ENCODE data around the gene RNF115. TPM values are rescaled to one million over a fixed set of nuclear protein-coding genes. Genes with fewer than 3 reads are reported as not detected.

Gene RNF115
- total and polyA plus RNA-seq, 2 of the 13 experiments (the other 11 are each of a cell fraction or from before 2014, with no cell fraction given): 6.0 to 10.1 TPM

DNA sequence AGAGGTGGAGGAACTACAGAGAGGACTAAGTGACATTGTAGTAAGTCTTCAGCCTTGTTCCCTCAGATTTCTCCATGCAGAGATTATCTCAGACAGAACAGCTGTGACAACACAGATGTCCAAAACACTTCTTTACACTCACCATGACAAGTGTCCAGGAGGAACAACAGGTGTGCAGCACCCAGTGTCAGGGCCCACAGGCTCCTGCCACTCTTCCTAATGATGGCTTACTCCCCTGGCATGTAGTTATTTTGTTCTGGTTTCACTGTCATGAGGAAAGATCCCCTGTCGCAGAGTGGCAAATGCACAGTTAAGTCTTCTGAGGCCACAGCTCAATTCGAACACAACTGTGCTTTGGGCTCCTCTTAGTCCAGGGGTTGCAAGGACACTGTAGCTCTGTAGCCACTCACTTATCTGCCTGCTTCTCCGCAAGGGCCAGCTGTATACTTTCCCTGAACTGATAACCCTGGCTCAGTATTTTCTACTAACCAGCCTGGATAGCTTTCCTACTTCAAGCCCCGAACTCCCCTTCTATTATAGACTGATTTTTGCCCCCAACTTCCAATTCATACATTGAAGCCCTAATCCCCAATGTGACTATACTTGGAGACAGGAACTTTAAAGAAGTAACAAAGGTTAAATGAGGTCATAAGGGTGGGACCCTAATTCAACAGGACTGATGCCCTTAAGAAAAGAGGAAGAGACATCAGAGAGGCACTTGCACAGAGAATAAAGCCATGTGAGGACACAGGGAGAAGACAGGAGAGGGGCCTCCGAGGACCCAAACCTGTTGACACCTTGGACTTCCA is 127.9 kb downstream of the RNF115 start:
- DNase-seq (ENCODE audit: low spot score): no peak
- 93% methylated on average over 5 of the region's 5 CpGs for WGBS (ENCODE audit: low lambda C conversion rate)
- no peak for TF ChIP-seq ZNF12 (CRISPR knock-in tag; IDR thresholded peaks at IDR 0.05)
- TF ChIP-seq ZNF260 (CRISPR knock-in tag; IDR thresholded peaks at IDR 0.05; ENCODE audit: borderline replicate concordance, low read depth): no peak
- no peak for TF ChIP-seq HDAC6 (IDR thresholded peaks at IDR 0.05; ENCODE audit: low read depth, low read length)
- TF ChIP-seq ARNTL (CRISPR knock-in tag; IDR thresholded peaks at IDR 0.05): no peak
- no peak for TF ChIP-seq ZSCAN20 (CRISPR knock-in tag; IDR thresholded peaks at IDR 0.05; ENCODE audit: borderline replicate concordance)
- no peak for TF ChIP-seq SAFB2 (CRISPR knock-in tag; IDR thresholded peaks at IDR 0.05; ENCODE audit: borderline replicate concordance, low read depth)
- TF ChIP-seq, protein P1, sequence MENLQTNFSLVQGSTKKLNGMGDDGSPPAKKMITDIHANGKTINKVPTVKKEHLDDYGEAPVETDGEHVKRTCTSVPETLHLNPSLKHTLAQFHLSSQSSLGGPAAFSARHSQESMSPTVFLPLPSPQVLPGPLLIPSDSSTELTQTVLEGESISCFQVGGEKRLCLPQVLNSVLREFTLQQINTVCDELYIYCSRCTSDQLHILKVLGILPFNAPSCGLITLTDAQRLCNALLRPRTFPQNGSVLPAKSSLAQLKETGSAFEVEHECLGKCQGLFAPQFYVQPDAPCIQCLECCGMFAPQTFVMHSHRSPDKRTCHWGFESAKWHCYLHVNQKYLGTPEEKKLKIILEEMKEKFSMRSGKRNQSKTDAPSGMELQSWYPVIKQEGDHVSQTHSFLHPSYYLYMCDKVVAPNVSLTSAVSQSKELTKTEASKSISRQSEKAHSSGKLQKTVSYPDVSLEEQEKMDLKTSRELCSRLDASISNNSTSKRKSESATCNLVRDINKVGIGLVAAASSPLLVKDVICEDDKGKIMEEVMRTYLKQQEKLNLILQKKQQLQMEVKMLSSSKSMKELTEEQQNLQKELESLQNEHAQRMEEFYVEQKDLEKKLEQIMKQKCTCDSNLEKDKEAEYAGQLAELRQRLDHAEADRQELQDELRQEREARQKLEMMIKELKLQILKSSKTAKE (CRISPR knock-in tag; IDR thresholded peaks at IDR 0.05; ENCODE audit: borderline replicate concordance): no peak
- TF ChIP-seq MYC (CRISPR knock-in tag; IDR thresholded peaks at IDR 0.05; ENCODE audit: borderline replicate concordance): no peak
- TF ChIP-seq, protein P2, sequence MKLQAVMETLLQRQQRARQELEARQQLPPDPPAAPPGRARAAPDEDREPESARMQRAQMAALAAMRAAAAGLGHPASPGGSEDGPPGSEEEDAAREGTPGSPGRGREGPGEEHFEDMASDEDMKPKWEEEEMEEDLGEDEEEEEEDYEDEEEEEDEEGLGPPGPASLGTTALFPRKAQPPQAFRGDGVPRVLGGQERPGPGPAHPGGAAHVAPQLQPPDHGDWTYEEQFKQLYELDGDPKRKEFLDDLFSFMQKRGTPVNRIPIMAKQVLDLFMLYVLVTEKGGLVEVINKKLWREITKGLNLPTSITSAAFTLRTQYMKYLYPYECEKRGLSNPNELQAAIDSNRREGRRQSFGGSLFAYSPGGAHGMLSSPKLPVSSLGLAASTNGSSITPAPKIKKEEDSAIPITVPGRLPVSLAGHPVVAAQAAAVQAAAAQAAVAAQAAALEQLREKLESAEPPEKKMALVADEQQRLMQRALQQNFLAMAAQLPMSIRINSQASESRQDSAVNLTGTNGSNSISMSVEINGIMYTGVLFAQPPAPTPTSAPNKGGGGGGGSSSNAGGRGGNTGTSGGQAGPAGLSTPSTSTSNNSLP (IDR thresholded peaks at IDR 0.05; ENCODE audit: low read depth, low read length): no peak
- no peak for TF ChIP-seq SOX6 (IDR thresholded peaks at IDR 0.05)
- no peak for TF ChIP-seq SOX6 (CRISPR knock-in tag; IDR thresholded peaks at IDR 0.05)
- TF ChIP-seq DPF2 (CRISPR knock-in tag; IDR thresholded peaks at IDR 0.05; ENCODE audit: borderline replicate concordance, low read depth): no peak
- TF ChIP-seq REXO4 (CRISPR knock-in tag; IDR thresholded peaks at IDR 0.05; ENCODE audit: borderline replicate concordance): no peak
- TF ChIP-seq, protein P3, sequence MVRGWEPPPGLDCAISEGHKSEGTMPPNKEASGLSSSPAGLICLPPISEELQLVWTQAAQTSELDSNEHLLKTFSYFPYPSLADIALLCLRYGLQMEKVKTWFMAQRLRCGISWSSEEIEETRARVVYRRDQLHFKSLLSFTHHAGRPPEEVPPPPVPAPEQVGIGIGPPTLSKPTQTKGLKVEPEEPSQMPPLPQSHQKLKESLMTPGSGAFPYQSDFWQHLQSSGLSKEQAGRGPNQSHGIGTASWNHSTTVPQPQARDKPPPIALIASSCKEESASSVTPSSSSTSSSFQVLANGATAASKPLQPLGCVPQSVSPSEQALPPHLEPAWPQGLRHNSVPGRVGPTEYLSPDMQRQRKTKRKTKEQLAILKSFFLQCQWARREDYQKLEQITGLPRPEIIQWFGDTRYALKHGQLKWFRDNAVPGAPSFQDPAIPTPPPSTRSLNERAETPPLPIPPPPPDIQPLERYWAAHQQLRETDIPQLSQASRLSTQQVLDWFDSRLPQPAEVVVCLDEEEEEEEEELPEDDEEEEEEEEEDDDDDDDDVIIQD (CRISPR knock-in tag; IDR thresholded peaks at IDR 0.05; ENCODE audit: low read depth): no peak
- TF ChIP-seq, protein P4, sequence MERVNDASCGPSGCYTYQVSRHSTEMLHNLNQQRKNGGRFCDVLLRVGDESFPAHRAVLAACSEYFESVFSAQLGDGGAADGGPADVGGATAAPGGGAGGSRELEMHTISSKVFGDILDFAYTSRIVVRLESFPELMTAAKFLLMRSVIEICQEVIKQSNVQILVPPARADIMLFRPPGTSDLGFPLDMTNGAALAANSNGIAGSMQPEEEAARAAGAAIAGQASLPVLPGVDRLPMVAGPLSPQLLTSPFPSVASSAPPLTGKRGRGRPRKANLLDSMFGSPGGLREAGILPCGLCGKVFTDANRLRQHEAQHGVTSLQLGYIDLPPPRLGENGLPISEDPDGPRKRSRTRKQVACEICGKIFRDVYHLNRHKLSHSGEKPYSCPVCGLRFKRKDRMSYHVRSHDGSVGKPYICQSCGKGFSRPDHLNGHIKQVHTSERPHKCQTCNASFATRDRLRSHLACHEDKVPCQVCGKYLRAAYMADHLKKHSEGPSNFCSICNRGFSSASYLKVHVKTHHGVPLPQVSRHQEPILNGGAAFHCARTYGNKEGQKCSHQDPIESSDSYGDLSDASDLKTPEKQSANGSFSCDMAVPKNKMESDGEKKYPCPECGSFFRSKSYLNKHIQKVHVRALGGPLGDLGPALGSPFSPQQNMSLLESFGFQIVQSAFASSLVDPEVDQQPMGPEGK (CRISPR knock-in tag; IDR thresholded peaks at IDR 0.05): no peak
- TF ChIP-seq NBN (conservative IDR thresholded peaks at IDR 0.05): no peak
- no peak for TF ChIP-seq RCOR2 (CRISPR knock-in tag; IDR thresholded peaks at IDR 0.05)

More for the DNA sequence above, 127.9 kb downstream of the RNF115 start:
- H3K4me2 ChIP-seq (ENCODE audit: low read depth, low read length): no peak overlapping the region
- peaks cover 19% of the 10 kb centered on the region for H3K4me1 ChIP-seq (ENCODE audit: insufficient read depth, low read length)
- ATAC-seq (no peak), FAIRE-seq (no peak)
- H3K79me2 ChIP-seq (ENCODE audit: insufficient read depth, low read length): peaks cover 2% of the 10 kb centered on the region
- H3K9me3 ChIP-seq (ENCODE audit: low read length): no peaks in the 10 kb centered on the region
- H3K27ac ChIP-seq (ENCODE audit: extremely low read length, insufficient read depth, low read length): no peak overlapping the region
- H3K9ac ChIP-seq (ENCODE audit: insufficient read depth, low read depth, low read length): no peak overlapping the region
- no peak overlapping the region for H2AFZ ChIP-seq (ENCODE audit: low read length)
- no TSS peak for BruUV-seq (replicated peaks)
- in situ Hi-C loops (cut with HindIII; ENCODE audit: extremely low pct_ligation_motif_present, low pct_unique_long_range_greater_than_20kb) (no loop called here), intact Hi-C loops (cut with micrococcal nuclease; ENCODE audit: unreplicated experiment) (loop anchor here (2.0 kb wide), 1 partner anchor 19 kb away; no protein-coding TSS in a partner anchor)
- no peaks in the 10 kb centered on the region for H4K20me1 ChIP-seq (ENCODE audit: insufficient read depth, low read length)
- peaks cover 1 to 6% of the 10 kb centered on the region in 2 experiments; a peak in 4 of 5 replicates for H3K36me3 ChIP-seq (replicated peaks in 1 of 2; ENCODE audit: control insufficient read depth in 1 of 2, insufficient read depth in 2 of 2, low read length in 2 of 2)
- CTCF ChIA-PET (ENCODE audit: low intra/inter-chr PET ratio, low total read pairs): no interaction called here
- H3K4me3 ChIP-seq (replicated peaks in 1 of 3; ENCODE audit: insufficient read depth in 1 of 3, low read depth in 2 of 3, low read length in 3 of 3): no peak overlapping the region
- no peaks in the 10 kb centered on the region for H3K27me3 ChIP-seq (ENCODE audit: control insufficient read depth in 1 of 2, insufficient read depth in 2 of 2, low read length in 2 of 2)
- POLR2A ChIA-PET: interaction anchor here (1.7 kb wide), 1 partner anchor 12 kb away, joined by 5 read pairs; the partner anchor contains the start of gene PDZK1

Measured in HepG2 (cell line).